SK-N-SH treated with all-trans-retinoic acid at 6 μM for 48 hours (cell line): Measurements from ENCODE around the gene METRNL.

ENCODE experiments used
- ATAC-seq: fragments of 200-7000 bp; cut with Tn5 transposase; 3 replicates; pipeline ENCODE4 v1.9.1; 2020; ENCODE audit warnings: mild to moderate bottlenecking, moderate library complexity
- ARNTL ChIP-seq: fragments of 450-650 bp; formaldehyde crosslinking; IDR thresholded peaks from 2 replicates; pipeline ENCODE4 v1.5.0; 2020; ENCODE audit warnings: low read depth, mild to moderate bottlenecking, moderate library complexity, borderline replicate concordance
- BACH2 ChIP-seq: fragments of 250-450 bp; sonication (Bioruptor Pico); IDR thresholded peaks from 2 replicates; pipeline ENCODE4 v1.9.0; 2021; ENCODE audit warnings: mild to moderate bottlenecking, borderline replicate concordance
- CSDC2 ChIP-seq: fragments of 250-450 bp; sonication (Bioruptor Pico); IDR thresholded peaks from 2 replicates; pipeline ENCODE4 v1.5.0; 2020; ENCODE audit warnings: mild to moderate bottlenecking, moderate library complexity
- ESRRG ChIP-seq: fragments of 250-450 bp; sonication (Bioruptor Pico); IDR thresholded peaks from 2 replicates; pipeline ENCODE4 v1.6.1; 2021; ENCODE audit warnings: mild to moderate bottlenecking
- GLIS3 ChIP-seq: fragments of 250-450 bp; sonication (Bioruptor Pico); IDR thresholded peaks from 2 replicates; pipeline ENCODE4 v1.5.0; 2020; ENCODE audit warnings: mild to moderate bottlenecking, moderate library complexity
- ISL1 ChIP-seq: fragments of 250-450 bp; sonication (Bioruptor Pico); IDR thresholded peaks from 2 replicates; pipeline ENCODE4 v2.1.2; 2022; ENCODE audit warnings: mild to moderate bottlenecking, moderate library complexity
- OSR1 ChIP-seq: fragments of 250-450 bp; sonication (Bioruptor Pico); IDR thresholded peaks from 2 replicates; pipeline ENCODE4 v1.8.0; 2022; ENCODE audit warnings: moderate library complexity, mild to moderate bottlenecking, inconsistent platforms
- PATZ1 ChIP-seq: fragments of 250-450 bp; sonication (Bioruptor Pico); IDR thresholded peaks from 2 replicates; pipeline ENCODE4 v1.8.0; 2020; ENCODE audit warnings: mild to moderate bottlenecking, moderate library complexity, borderline replicate concordance
- PPARA ChIP-seq: fragments of 250-450 bp; sonication (Bioruptor Pico); IDR thresholded peaks from 2 replicates; pipeline ENCODE4 v1.5.0; 2020; ENCODE audit warnings: mild to moderate bottlenecking, borderline replicate concordance
- RARB ChIP-seq: fragments of 250-450 bp; sonication (Bioruptor Pico); IDR thresholded peaks from 2 replicates; pipeline ENCODE4 v1.8.0; 2021; ENCODE audit warnings: mild to moderate bottlenecking, moderate library complexity
- SNAI2 ChIP-seq: fragments of 250-450 bp; sonication (Bioruptor Pico); IDR thresholded peaks from 2 replicates; pipeline ENCODE4 v1.5.0; 2020; ENCODE audit warnings: mild to moderate bottlenecking, moderate library complexity
- TCF4 ChIP-seq: fragments of 250-450 bp; sonication (Bioruptor Pico); IDR thresholded peaks from 2 replicates; pipeline ENCODE4 v1.8.0; 2021; ENCODE audit warnings: mild to moderate bottlenecking, moderate library complexity, borderline replicate concordance
- TOX ChIP-seq: fragments of 250-450 bp; sonication (Bioruptor Pico); IDR thresholded peaks from 2 replicates; pipeline ENCODE4 v1.8.0; 2021; ENCODE audit warnings: mild to moderate bottlenecking, moderate library complexity, borderline replicate concordance
- ZC3H10 ChIP-seq: fragments of 250-450 bp; sonication (Bioruptor Pico); IDR thresholded peaks from 2 replicates; pipeline ENCODE4 v1.5.1; 2021; ENCODE audit warnings: mild to moderate bottlenecking, moderate library complexity
- ZFP3 ChIP-seq: fragments of 250-450 bp; sonication (Bioruptor Pico); IDR thresholded peaks from 2 replicates; pipeline ENCODE4 v1.5.0; 2020; ENCODE audit warnings: mild to moderate bottlenecking, moderate library complexity
- ZFP30 ChIP-seq: fragments of 450-650 bp; formaldehyde crosslinking; IDR thresholded peaks from 2 replicates; pipeline ENCODE4 v1.5.0; 2022; ENCODE audit warnings: mild to moderate bottlenecking, moderate library complexity
- ZNF565 ChIP-seq: fragments of 450-650 bp; formaldehyde crosslinking; conservative IDR thresholded peaks from 2 replicates; pipeline ENCODE4 v1.5.0; 2020; ENCODE audit warnings: low read depth, mild to moderate bottlenecking, moderate library complexity
- ZNF70 ChIP-seq: fragments of 450-650 bp; formaldehyde crosslinking; IDR thresholded peaks from 2 replicates; pipeline ENCODE4 v1.5.0; 2020; ENCODE audit warnings: mild to moderate bottlenecking, moderate library complexity
- ZNF8 ChIP-seq: fragments of 450-650 bp; formaldehyde crosslinking; IDR thresholded peaks from 2 replicates; pipeline ENCODE4 v1.5.0; 2020; ENCODE audit warnings: mild to moderate bottlenecking, moderate library complexity
- TF ChIP-seq, protein P1 (sequence below): fragments of 250-450 bp; sonication (Bioruptor Pico); IDR thresholded peaks from 2 replicates; pipeline ENCODE4 v1.5.0; 2020; ENCODE audit warnings: mild to moderate bottlenecking, moderate library complexity
- TF ChIP-seq, protein P2 (sequence below): fragments of 250-450 bp; sonication (Bioruptor Pico); IDR thresholded peaks from 2 replicates; pipeline ENCODE4 v1.5.1; 2020; ENCODE audit warnings: low read depth, mild to moderate bottlenecking, moderate library complexity
- TF ChIP-seq, protein P3 (sequence below): fragments of 250-450 bp; sonication (Bioruptor Pico); IDR thresholded peaks from 2 replicates; pipeline ENCODE4 v1.5.1; 2021; ENCODE audit warnings: mild to moderate bottlenecking, moderate library complexity

The METRNL gene

DNA sequence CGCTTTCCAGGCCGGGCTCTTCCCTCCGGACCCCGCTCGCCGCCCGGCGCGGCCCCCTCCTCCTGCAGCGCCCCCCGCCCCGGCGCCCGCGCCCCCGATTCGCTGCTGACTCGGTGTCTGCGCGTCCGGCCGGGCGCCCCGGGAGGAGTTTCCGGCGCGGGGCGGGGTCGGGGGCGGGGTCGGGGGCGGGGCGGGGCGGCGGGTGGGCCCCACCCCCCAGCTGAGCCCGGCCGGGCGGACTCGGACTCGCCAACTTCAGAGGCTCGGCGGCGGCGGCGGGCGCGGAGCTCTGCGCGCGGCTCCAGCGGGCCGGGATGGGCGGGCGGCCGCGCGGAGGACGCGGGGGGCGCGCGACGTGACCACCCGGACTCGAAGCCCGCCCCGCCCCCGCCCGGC, at the start of gene METRNL:
Gene METRNL, plus strand, starts transcription at position 258 of the 396 bp plus-strand sequence. CDS start 207 bp downstream, outside the sequence.
- ATAC-seq: no peak

GRCh38 chr17:83030432-83030831, 49.0 kb upstream of the METRNL start:
- no peak; the same call in 2 of the 3 replicates for ATAC-seq
- TF ChIP-seq, protein P1, sequence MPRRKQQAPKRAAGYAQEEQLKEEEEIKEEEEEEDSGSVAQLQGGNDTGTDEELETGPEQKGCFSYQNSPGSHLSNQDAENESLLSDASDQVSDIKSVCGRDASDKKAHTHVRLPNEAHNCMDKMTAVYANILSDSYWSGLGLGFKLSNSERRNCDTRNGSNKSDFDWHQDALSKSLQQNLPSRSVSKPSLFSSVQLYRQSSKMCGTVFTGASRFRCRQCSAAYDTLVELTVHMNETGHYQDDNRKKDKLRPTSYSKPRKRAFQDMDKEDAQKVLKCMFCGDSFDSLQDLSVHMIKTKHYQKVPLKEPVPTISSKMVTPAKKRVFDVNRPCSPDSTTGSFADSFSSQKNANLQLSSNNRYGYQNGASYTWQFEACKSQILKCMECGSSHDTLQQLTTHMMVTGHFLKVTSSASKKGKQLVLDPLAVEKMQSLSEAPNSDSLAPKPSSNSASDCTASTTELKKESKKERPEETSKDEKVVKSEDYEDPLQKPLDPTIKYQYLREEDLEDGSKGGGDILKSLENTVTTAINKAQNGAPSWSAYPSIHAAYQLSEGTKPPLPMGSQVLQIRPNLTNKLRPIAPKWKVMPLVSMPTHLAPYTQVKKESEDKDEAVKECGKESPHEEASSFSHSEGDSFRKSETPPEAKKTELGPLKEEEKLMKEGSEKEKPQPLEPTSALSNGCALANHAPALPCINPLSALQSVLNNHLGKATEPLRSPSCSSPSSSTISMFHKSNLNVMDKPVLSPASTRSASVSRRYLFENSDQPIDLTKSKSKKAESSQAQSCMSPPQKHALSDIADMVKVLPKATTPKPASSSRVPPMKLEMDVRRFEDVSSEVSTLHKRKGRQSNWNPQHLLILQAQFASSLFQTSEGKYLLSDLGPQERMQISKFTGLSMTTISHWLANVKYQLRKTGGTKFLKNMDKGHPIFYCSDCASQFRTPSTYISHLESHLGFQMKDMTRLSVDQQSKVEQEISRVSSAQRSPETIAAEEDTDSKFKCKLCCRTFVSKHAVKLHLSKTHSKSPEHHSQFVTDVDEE (CRISPR knock-in tag): no peak
- TF ChIP-seq PPARA (CRISPR knock-in tag) (no peak), ZNF8 (no peak)
- TF ChIP-seq, all 23 proteins: peak for 0

More for the DNA sequence above, at the start of gene METRNL:
- TF ChIP-seq ZNF70 (CRISPR knock-in tag) (no peak), PPARA (CRISPR knock-in tag) (no peak), TOX (no peak), ARNTL (CRISPR knock-in tag) (no peak), ZC3H10 (no peak), PATZ1 (CRISPR knock-in tag) (no peak), ZFP3 (CRISPR knock-in tag) (no peak), ESRRG (CRISPR knock-in tag) (no peak), SNAI2 (CRISPR knock-in tag) (no peak), RARB (CRISPR knock-in tag) (no peak), ISL1 (CRISPR knock-in tag) (no peak), ZNF565 (CRISPR knock-in tag) (no peak), TCF4 (CRISPR knock-in tag) (no peak)
- TF ChIP-seq, protein P2, sequence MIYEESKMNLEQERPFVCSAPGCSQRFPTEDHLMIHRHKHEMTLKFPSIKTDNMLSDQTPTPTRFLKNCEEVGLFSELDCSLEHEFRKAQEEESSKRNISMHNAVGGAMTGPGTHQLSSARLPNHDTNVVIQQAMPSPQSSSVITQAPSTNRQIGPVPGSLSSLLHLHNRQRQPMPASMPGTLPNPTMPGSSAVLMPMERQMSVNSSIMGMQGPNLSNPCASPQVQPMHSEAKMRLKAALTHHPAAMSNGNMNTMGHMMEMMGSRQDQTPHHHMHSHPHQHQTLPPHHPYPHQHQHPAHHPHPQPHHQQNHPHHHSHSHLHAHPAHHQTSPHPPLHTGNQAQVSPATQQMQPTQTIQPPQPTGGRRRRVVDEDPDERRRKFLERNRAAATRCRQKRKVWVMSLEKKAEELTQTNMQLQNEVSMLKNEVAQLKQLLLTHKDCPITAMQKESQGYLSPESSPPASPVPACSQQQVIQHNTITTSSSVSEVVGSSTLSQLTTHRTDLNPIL (CRISPR knock-in tag): no peak
- TF ChIP-seq, protein P1 (CRISPR knock-in tag): no peak

DNA sequence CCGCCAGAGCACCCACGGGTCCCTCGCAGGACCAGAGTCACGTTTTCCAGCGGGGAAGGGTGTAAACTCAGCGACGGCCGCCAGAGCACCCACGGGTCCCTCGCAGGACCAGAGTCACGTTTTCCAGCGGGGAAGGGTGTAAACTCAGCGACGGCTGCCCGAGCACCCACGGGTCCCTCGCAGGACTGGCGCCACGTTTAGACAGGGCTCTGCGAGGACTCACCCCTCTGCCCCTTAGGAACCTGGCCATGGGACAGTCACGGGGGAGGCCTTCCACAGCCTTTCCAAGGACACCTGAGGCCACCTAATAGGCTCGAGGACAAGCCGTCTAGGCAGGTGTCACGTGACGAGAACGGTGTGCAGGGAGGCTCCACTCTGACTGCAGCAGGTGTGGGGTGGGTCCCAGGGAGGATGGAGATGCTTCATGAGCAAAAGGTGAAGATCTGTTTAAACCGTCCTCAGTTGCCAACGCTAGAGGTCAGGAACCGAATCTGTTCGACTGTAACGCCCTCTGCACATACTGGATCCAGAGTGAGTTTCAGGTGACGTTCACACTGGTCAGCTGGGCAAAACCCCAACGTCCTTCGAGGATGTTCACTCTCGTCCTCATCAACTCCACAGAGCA, 48.0 kb upstream of the METRNL start:
- no peak for ATAC-seq
- TF ChIP-seq ZC3H10: no peak
- TF ChIP-seq ZFP3 (CRISPR knock-in tag): no peak
- TF ChIP-seq ZNF70 (CRISPR knock-in tag): no peak
- no peak for TF ChIP-seq BACH2 (CRISPR knock-in tag)
- no peak for TF ChIP-seq CSDC2 (CRISPR knock-in tag)
- no peak for TF ChIP-seq GLIS3
- no peak for TF ChIP-seq TCF4 (CRISPR knock-in tag)
- TF ChIP-seq ZNF565 (CRISPR knock-in tag): no peak
- no peak for TF ChIP-seq SNAI2 (CRISPR knock-in tag)
- no peak for TF ChIP-seq ZFP30 (CRISPR knock-in tag)
- no peak for TF ChIP-seq RARB (CRISPR knock-in tag)
- TF ChIP-seq, protein P1 (CRISPR knock-in tag): no peak
- no peak for TF ChIP-seq OSR1 (CRISPR knock-in tag)
- TF ChIP-seq PATZ1 (CRISPR knock-in tag): no peak
- TF ChIP-seq ISL1 (CRISPR knock-in tag): no peak
- TF ChIP-seq, protein P3, sequence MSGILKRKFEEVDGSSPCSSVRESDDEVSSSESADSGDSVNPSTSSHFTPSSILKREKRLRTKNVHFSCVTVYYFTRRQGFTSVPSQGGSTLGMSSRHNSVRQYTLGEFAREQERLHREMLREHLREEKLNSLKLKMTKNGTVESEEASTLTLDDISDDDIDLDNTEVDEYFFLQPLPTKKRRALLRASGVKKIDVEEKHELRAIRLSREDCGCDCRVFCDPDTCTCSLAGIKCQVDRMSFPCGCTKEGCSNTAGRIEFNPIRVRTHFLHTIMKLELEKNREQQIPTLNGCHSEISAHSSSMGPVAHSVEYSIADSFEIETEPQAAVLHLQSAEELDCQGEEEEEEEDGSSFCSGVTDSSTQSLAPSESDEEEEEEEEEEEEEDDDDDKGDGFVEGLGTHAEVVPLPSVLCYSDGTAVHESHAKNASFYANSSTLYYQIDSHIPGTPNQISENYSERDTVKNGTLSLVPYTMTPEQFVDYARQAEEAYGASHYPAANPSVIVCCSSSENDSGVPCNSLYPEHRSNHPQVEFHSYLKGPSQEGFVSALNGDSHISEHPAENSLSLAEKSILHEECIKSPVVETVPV (CRISPR knock-in tag): no peak
- TF ChIP-seq, all 23 proteins: peak for 0
